ENCODE data around the gene BST1. TPM values are rescaled to one million over a fixed set of nuclear protein-coding genes. Genes with fewer than 3 reads are reported as not detected.
A peak's percentile ranks its signal among the peaks of the same experiment; 100 is the strongest.

BST1 gene
- total RNA-seq (2022) (0.93 and 1.1 TPM in 2 replicates), Bru-seq, nascent RNA (percentile 33 among the genes with signal in this experiment), BruChase-seq, experiment 1, labeled RNA remaining after a 6-hour chase (percentile 57 among the genes with signal in this experiment), BruChase-seq, experiment 2, labeled RNA remaining after a 2-hour chase (percentile 43 among the genes with signal in this experiment)
- long read RNA-seq, partial matches to known transcripts = 0 of 4 reads
- long read RNA-seq, other reads (novel, unspliced or antisense) = 4 of 4 reads

- Mint-ChIP-seq H3K27ac (ENCODE audit: low read depth, unreplicated experiment) (no peak within 1 kb of the TSS), H3K4me1 (ENCODE audit: insufficient read depth, unreplicated experiment) (peaks cover 8% of the 10 kb centered on the region), H3K36me3 (ENCODE audit: insufficient read depth, unreplicated experiment) (no peaks in the 10 kb centered on the region), H3K9me3 (ENCODE audit: unreplicated experiment) (peaks cover 11% of the 10 kb centered on the region), H3K27me3 (ENCODE audit: insufficient read depth, unreplicated experiment) (no peaks in the 10 kb centered on the region), H3K4me3 (ENCODE audit: unreplicated experiment) (no peak within 1 kb of the TSS)
- DNase-seq (ENCODE audit: unreplicated experiment) = no peak
- CTCF ChIA-PET = interaction anchor here (0.7 kb wide), 1 partner anchor 316 kb away, joined by 3 read pairs; no protein-coding TSS in a partner anchor
- BruUV-seq (replicated peaks) = no TSS peak
- no peak for TF ChIP-seq CTCF (IDR thresholded peaks at IDR 0.05; ENCODE audit: unreplicated experiment)
- POLR2A ChIA-PET = interaction anchor here (1.7 kb wide), 1 partner anchor 14 kb away, joined by 4 read pairs; no protein-coding TSS in a partner anchor
- intact Hi-C loops (cut with micrococcal nuclease) = no loop called here
These were observed at the start of gene BST1 for GRCh38 chr4:15702941-15703403. Gene BST1 (plus strand): TSS chr4:15703065. CDS start chr4:15703145, 80 bp downstream.

- Mint-ChIP-seq H3K4me1 (ENCODE audit: insufficient read depth, unreplicated experiment) (peaks cover 26% of the 10 kb centered on the region), H3K9me3 (ENCODE audit: unreplicated experiment) (no peaks in the 10 kb centered on the region), H3K36me3 (ENCODE audit: insufficient read depth, unreplicated experiment) (peaks cover 28% of the 10 kb centered on the region), H3K4me3 (ENCODE audit: unreplicated experiment) (peak overlapping the region; percentile 97), H3K27me3 (ENCODE audit: insufficient read depth, unreplicated experiment) (no peaks in the 10 kb centered on the region), H3K27ac (ENCODE audit: low read depth, unreplicated experiment) (peak overlapping the region; percentile 96)
- ChIA-PET CTCF (interaction anchor here (0.7 to 2.4 kb wide), 6 partner anchors 8 to 251 kb away, joined by 3 to 6 read pairs (median 4); no protein-coding TSS in a partner anchor), POLR2A (interaction anchor here (0.6 to 9.7 kb wide), 20 partner anchors 8 to 294 kb away, joined by 3 to 410 read pairs (median 5); partner anchors contain the start of genes CC2D2A and FAM200B)
- TF ChIP-seq CTCF (IDR thresholded peaks at IDR 0.05; ENCODE audit: unreplicated experiment) = no peak
- BruUV-seq (replicated peaks) = no TSS peak
- intact Hi-C loops (cut with micrococcal nuclease) = loop anchor here (2.0 to 5.0 kb wide), 2 partner anchors 39 to 415 kb away; no protein-coding TSS in a partner anchor
- DNase-seq (ENCODE audit: unreplicated experiment) = no peak
These were observed 49.4 kb upstream of the BST1 start for GRCh38 chr4:15653420-15653819.

- POLR2A ChIA-PET = interaction anchor here (0.6 to 9.7 kb wide), 28 partner anchors 9 to 571 kb away, joined by 3 to 410 read pairs (median 4); partner anchors contain the start of genes CC2D2A and FAM200B
- peak overlapping the region; percentile 96 for H3K27ac Mint-ChIP-seq (ENCODE audit: low read depth, unreplicated experiment)
- no peaks in the 10 kb centered on the region for H3K27me3 Mint-ChIP-seq (ENCODE audit: insufficient read depth, unreplicated experiment)
- TF ChIP-seq CTCF (IDR thresholded peaks at IDR 0.05; ENCODE audit: unreplicated experiment) = no peak
- peak overlapping the region; percentile 97 for H3K4me3 Mint-ChIP-seq (ENCODE audit: unreplicated experiment)
- TSS peak; percentile 45 for BruUV-seq (replicated peaks)
- H3K4me1 Mint-ChIP-seq (ENCODE audit: insufficient read depth, unreplicated experiment) = peaks cover 26% of the 10 kb centered on the region
- DNase-seq (ENCODE audit: unreplicated experiment) = peak; percentile 68
- no peaks in the 10 kb centered on the region for H3K9me3 Mint-ChIP-seq (ENCODE audit: unreplicated experiment)
- CTCF ChIA-PET = interaction anchor here (0.7 to 2.4 kb wide), 8 partner anchors 9 to 252 kb away, joined by 3 to 6 read pairs (median 3); partner anchors contain the start of gene FAM200B
- peaks cover 28% of the 10 kb centered on the region for H3K36me3 Mint-ChIP-seq (ENCODE audit: insufficient read depth, unreplicated experiment)
- intact Hi-C loops (cut with micrococcal nuclease) = loop anchor here (2.0 to 5.0 kb wide), 2 partner anchors 38 to 415 kb away; no protein-coding TSS in a partner anchor
These were observed 48.8 kb upstream of the BST1 start for GRCh38 chr4:15653864-15654592.
